Activated CD4-positive, alpha-beta T cell treated with anti-CD3 and anti-CD28 coated beads, Interleukin-2, amount 50 U/mL, for 16 hours (primary cell): Measurements from ENCODE around the gene TNNT1.
A peak's percentile ranks its signal among the peaks of the same experiment; 100 is the strongest.
"Not testable (repeated sequence)": the region's sequence is repeated elsewhere in the genome, so short reads cannot be mapped to it uniquely, and the experiment has no call there.

Experiments used
- DNase-seq: peaks from one replicate; pipeline ENCODE4 v3.0.0-alpha.2; 2020

The TNNT1 gene

GRCh38 chr19:55136399-55137102, 12.5 kb downstream of the TNNT1 start:
- no peak for DNase-seq

DNA sequence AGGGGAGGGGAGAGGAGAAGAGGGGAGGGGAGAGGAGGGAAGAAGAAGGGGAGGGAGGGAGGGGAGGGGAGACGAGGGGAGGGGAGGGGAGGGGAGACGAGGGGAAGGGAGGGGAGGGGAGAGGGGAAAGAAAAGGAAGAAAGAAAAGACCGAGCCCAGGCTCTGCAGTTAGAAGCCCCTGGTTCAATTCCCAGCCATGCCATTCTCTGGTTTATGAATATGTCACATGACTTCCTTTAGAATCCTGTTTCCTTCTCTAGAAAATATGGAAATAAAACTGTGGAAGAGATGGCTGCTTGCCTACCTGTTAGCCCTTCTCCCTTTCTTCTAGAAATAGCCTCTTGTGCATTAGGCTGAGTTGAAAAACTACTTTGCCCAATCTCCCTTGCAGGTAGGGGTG, 14.3 kb downstream of the TNNT1 start:
- DNase-seq: no peak

- DNase-seq: no peak
Measured at GRCh38 chr19:55133639-55134444, 15.2 kb downstream of the TNNT1 start.

GRCh38 chr19:55132453-55133129, 16.4 kb downstream of the TNNT1 start:
- no peak for DNase-seq

- DNase-seq: no peak
Measured at GRCh38 chr19:55131421-55131820, 17.6 kb downstream of the TNNT1 start.

- DNase-seq: no peak
Measured at GRCh38 chr19:55119053-55119452, 30.0 kb downstream of the TNNT1 start.

- DNase-seq: peak; percentile 58
Measured at GRCh38 chr19:55118401-55118991, 30.5 kb downstream of the TNNT1 start.

DNA sequence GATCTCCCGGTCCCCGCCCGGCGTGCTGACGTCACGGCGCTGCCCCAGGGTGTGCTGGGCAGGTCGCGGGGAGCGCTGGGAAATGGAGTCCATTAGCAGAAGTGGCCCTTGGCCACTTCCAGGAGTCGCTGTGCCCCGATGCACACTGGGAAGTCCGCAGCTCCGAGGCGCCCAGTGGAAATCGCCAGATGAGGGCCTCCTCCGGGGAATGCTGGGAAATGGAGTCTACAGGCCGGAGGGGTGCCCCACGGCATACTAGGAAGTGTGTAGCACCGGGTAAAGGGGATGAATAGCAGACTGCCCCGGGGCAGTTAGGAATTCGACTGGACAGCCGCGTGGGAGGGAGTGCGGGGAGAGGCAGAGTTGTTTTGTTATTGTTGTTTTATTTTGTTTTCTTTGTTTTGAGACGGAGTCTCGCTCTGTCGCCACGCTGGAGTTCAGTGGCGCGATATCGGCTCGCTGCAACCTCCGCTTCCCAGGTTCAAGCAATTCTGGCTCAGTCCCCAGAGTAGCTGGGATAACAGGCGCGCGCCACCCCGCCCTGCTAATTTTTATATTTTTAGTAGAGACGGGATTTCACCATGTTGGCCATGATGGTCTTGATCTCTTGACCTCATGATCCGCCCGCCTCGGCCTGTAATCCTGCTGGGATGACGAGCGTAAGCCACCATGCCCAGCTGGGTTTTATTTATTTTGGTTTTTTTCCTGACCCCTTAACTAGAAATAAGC, 31.2 kb downstream of the TNNT1 start:
- DNase-seq: peak; percentile 99

DNA sequence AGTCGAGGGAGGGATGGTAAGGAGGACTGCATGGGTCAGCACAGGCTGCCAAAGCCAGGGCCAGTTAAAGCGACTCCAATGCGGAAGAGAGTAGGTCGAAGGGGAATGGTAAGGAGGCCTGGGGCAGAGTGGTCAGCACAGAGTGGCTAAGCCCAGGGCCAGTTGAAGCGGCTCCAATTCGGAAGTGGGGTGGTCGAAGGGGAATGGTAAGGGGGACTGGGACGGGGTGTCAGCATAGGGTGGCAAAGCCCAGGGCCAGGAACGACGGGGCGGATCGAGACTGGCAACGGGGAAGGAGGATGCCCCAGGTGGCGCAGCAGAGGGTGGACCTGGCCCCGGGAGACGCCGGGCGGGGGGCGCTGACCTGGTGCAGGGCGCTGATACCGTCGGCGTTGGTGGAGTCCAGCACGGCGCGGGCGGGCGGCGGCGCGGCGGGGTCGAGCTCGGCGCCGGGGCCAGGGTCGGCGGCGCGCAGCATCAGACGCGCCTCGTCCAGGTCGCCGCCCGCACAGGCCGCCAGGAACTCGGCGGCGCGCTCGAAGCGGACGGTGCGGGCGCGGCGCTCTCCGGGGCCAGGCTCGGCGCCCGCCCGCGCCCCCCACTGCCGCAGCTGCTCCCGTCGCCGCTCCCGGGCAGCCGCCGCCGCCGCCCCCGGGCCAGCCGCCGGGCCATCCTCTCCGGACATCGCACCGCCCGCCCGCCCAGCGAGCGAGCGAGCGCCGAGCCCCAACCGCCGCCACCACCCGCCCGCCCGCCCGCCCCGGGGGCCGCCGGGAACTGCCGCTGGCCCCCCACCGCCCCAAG, 31.9 kb downstream of the TNNT1 start, which contains the start of gene PPP1R12C:
Gene PPP1R12C, minus strand, starts transcription at position 779 of the 804 bp plus-strand sequence. Its CDS starts 94 bp downstream, at position 685.
- no peak for DNase-seq

- peak; percentile 77 for DNase-seq
Measured at GRCh38 chr19:55116232-55116858, 32.7 kb downstream of the TNNT1 start.

GRCh38 chr19:55115446-55116065, 33.5 kb downstream of the TNNT1 start:
- DNase-seq: no peak

GRCh38 chr19:55114566-55115145, 34.4 kb downstream of the TNNT1 start:
- DNase-seq: no peak

DNA sequence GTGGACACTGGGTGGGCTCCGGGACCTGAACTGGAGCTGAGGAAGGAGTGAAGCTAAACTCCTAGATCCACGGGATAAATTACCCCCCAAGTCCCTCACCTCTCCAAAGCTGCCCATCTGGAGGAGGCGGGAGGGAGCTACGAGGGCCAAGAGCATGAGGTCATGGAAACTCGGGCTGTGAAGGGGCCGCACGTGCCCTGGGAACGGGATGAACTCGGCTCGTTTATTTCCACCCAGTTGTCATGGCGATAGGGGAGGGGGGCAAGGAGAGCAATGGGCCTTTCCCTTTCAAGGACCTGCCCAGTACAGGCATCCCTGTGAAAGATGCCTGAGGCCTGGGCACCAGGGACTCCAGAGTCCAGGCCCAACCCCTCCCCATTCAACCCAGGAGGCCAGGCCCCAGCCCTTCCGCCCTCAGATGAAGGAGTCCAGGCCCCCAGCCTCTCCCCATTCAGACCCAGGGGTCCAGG, 35.4 kb downstream of the TNNT1 start:
- DNase-seq: no peak

- DNase-seq: no peak
Measured at GRCh38 chr19:55112777-55113569, 36.0 kb downstream of the TNNT1 start.

GRCh38 chr19:55112246-55112776, 36.7 kb downstream of the TNNT1 start:
- no peak for DNase-seq

DNA sequence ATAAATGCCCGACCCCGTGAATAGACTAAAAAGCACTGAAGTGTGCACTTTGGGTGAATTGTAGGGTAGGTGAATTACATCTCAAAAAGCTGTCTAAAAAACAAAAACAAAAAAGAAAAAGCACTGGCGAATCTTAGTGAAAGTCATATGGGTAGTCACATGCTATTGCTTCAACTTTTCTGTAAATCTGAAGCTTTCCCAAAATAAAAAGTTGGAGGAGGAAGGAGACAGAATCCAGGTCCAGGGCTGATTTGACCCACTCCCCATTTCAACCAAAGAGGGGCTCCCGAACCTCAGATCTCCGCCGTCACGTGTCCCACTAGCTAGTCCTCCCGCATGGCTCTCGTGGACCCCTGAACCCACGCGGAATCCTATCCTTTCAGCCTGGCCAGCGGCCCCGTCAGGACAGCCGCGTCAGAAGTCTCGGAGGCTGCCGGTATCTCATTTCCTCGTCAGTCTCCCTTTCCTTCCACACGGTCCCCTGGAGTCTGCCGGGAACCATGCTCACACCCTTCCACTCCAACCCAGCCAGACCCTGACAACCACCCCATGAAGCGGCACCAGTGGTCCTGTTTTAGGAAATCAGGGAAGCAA, 37.7 kb downstream of the TNNT1 start:
- DNase-seq: no peak

GRCh38 chr19:55109527-55110291, 39.3 kb downstream of the TNNT1 start:
- no peak for DNase-seq

GRCh38 chr19:55107252-55107651, 41.8 kb downstream of the TNNT1 start:
- DNase-seq: not testable (repeated sequence)
